Measurements from ENCODE around the gene RXRG. TPM values are rescaled to one million over a fixed set of nuclear protein-coding genes. Genes with fewer than 3 reads are reported as not detected.

RXRG gene
- polyA plus RNA-seq, 1 of the 3 experiments (the other 2 are of a cell fraction) = not detected

DNA sequence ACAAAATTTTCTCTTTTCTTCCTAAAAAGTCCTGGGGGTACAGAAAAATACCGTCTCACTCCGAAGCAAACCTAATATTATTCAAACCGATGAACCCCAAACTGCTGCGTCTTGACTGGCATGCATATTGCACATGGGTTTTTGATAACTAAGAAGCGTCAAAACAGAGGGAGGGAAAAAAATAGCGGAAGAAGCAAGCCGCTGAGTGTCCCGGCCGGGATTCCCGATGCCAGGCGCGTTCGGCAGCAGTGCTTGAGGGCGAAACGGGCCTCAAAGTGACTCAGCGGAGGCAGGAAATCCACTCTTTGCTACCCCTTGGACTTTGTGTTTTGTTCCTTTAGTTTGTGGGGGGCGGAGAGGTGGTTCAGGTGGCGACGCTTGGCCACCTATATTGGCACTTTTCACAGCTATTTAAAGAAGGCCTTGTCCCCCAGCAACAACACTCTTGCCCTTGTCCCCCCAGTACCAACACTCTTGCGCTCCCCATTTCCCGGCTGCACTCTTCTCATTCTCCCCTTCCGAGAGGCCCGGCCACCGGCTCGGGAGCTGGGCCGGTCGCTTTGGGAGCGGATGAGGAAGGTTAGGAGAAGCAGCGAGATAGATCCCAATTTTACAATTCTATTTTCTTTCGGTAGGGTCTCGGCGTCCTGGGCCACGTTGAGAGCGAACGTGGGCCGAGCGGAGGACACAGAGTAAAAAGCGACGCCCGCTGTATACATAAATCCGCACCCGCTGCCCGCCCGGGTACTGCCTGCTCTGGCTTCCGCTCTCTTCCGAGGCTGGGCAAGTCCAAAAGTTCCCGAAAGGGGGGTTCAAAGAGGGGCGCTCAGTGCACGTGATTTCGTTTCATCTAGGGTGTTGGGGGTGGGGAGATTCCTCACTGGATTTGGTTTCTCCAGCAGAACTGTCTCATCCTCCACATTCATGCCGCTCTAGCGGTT, 90.9 kb downstream of the RXRG start:
- DNase-seq = no peak
- Histone ChIP-seq H3K4me3 (ENCODE audit: low read depth in 2 of 2, low read length in 1 of 2) (no peak overlapping the region), H4K20me1 (ENCODE audit: insufficient read depth) (no peaks in the 10 kb centered on the region), H2AFZ (ENCODE audit: low read depth) (no peak overlapping the region), H3K9me3 (no peaks in the 10 kb centered on the region), H3K36me3 (replicated peaks in 1 of 2; ENCODE audit: control insufficient read depth in 1 of 2, insufficient read depth in 2 of 2, low read length in 1 of 2) (no peaks in the 10 kb centered on the region), H3K4me1 (ENCODE audit: control insufficient read depth in 1 of 2, insufficient read depth in 2 of 2, low read depth in 1 of 2, low read length in 1 of 2) (no peaks in the 10 kb centered on the region), H3K9me2 (no peaks in the 10 kb centered on the region), H3K4me2 (no peak overlapping the region), H3F3A (replicated peaks; ENCODE audit: insufficient read depth) (no peaks in the 10 kb centered on the region), H3K9ac (no peak overlapping the region), H3K27me3 (ENCODE audit: insufficient read depth) (peaks cover 52% of the 10 kb centered on the region), H3K27ac (ENCODE audit: low read depth in 2 of 2, low read length in 1 of 2) (no peak overlapping the region), H3K79me2 (ENCODE audit: insufficient read depth) (no peaks in the 10 kb centered on the region)
- ChIA-PET CTCF (interaction anchor here (0.9 to 13.2 kb wide), 3 partner anchors 10 to 15 kb away, joined by 4 to 124 read pairs (median 75); no protein-coding TSS in a partner anchor), POLR2A (no interaction called here)
- 15% methylated on average over 52 of the region's 52 CpGs for WGBS (ENCODE audit: low lambda C conversion rate)
- TF ChIP-seq RFX5 (IDR thresholded peaks at IDR 0.05; ENCODE audit: low read length) (no peak), EZH2phosphoT487 (IDR thresholded peaks at IDR 0.05; ENCODE audit: borderline replicate concordance, low read depth) (0 out of 2 replicates have a peak, but pooled peaks have one; percentile 65), CHD2 (IDR thresholded peaks at IDR 0.05; ENCODE audit: low read length, partially characterized antibody) (no peak)
- TF ChIP-seq, protein P1, sequence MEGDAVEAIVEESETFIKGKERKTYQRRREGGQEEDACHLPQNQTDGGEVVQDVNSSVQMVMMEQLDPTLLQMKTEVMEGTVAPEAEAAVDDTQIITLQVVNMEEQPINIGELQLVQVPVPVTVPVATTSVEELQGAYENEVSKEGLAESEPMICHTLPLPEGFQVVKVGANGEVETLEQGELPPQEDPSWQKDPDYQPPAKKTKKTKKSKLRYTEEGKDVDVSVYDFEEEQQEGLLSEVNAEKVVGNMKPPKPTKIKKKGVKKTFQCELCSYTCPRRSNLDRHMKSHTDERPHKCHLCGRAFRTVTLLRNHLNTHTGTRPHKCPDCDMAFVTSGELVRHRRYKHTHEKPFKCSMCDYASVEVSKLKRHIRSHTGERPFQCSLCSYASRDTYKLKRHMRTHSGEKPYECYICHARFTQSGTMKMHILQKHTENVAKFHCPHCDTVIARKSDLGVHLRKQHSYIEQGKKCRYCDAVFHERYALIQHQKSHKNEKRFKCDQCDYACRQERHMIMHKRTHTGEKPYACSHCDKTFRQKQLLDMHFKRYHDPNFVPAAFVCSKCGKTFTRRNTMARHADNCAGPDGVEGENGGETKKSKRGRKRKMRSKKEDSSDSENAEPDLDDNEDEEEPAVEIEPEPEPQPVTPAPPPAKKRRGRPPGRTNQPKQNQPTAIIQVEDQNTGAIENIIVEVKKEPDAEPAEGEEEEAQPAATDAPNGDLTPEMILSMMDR (IDR thresholded peaks at IDR 0.05) = no peak

DNA sequence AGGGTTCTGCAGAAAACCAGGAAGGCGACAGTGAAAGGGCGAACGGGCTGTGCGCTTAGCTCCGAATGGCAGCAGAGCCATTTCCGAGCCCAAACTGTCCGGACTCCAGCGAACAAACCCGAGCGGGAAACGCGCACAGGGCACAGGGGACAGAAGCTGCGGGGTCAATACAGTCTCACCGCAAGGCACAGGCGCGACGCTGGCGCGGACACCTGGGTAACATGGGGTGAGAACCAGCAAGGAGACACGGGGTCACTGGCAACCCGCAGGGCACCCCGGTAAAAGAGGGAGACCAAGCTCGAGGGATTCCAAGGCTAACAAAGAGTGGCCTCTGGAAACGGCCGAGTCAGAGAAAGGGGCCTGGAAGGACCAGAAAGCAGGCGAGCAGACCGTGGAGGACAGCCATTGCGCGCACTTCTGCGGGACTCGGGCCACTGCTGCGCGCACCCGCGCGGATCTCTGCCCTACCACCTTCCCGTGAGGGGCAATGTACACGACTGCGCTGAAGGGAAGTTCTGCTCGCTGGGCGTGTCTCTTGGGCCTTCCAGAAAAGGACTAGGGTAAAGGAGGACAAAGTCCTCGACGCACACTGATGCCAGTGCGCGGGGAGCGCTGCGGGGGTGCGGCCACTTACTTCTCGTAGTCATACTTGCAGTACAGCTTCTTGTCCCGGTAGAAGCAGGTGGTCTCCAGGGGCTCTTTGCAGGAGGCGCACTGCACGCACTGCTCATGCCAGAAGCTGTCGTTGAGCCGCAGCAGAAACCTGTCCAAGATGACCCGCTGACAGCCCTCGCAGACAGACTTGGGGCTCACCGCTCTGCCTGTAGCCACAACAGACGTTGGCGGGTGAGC, 92.3 kb downstream of the RXRG start:
- Histone ChIP-seq H3F3A (replicated peaks; ENCODE audit: insufficient read depth) (no peaks in the 10 kb centered on the region), H3K79me2 (ENCODE audit: insufficient read depth) (no peaks in the 10 kb centered on the region), H3K27me3 (ENCODE audit: insufficient read depth) (peaks cover 52% of the 10 kb centered on the region), H2AFZ (ENCODE audit: low read depth) (no peak overlapping the region), H3K9me2 (no peaks in the 10 kb centered on the region), H3K4me2 (no peak overlapping the region), H3K9me3 (no peaks in the 10 kb centered on the region), H3K9ac (no peak overlapping the region), H4K20me1 (ENCODE audit: insufficient read depth) (no peaks in the 10 kb centered on the region), H3K36me3 (replicated peaks in 1 of 2; ENCODE audit: control insufficient read depth in 1 of 2, insufficient read depth in 2 of 2, low read length in 1 of 2) (no peaks in the 10 kb centered on the region), H3K27ac (ENCODE audit: low read depth in 2 of 2, low read length in 1 of 2) (no peak overlapping the region), H3K4me1 (ENCODE audit: control insufficient read depth in 1 of 2, insufficient read depth in 2 of 2, low read depth in 1 of 2, low read length in 1 of 2) (no peaks in the 10 kb centered on the region), H3K4me3 (ENCODE audit: low read depth in 2 of 2, low read length in 1 of 2) (no peak overlapping the region)
- no peak for DNase-seq
- POLR2A ChIA-PET = no interaction called here
- CTCF ChIA-PET = interaction anchor here (0.7 to 13.2 kb wide), 2 partner anchors 16 to 55 kb away, joined by 3 to 124 read pairs; no protein-coding TSS in a partner anchor
- 10% methylated on average over 29 of the region's 59 CpGs for WGBS (ENCODE audit: low lambda C conversion rate)
- TF ChIP-seq ELF1 (IDR thresholded peaks at IDR 0.05) = no peak
- TF ChIP-seq, protein P2, sequence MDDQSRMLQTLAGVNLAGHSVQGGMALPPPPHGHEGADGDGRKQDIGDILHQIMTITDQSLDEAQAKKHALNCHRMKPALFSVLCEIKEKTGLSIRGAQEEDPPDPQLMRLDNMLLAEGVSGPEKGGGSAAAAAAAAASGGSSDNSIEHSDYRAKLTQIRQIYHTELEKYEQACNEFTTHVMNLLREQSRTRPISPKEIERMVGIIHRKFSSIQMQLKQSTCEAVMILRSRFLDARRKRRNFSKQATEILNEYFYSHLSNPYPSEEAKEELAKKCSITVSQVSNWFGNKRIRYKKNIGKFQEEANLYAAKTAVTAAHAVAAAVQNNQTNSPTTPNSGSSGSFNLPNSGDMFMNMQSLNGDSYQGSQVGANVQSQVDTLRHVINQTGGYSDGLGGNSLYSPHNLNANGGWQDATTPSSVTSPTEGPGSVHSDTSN (IDR thresholded peaks at IDR 0.05) = no peak
- no peak for TF ChIP-seq SIN3A (IDR thresholded peaks at IDR 0.05; ENCODE audit: borderline replicate concordance, low read depth, low read length)
- TF ChIP-seq MXI1 (IDR thresholded peaks at IDR 0.05; ENCODE audit: low read depth, low read length) = no peak
- TF ChIP-seq GATA2 (CRISPR knock-in tag; IDR thresholded peaks at IDR 0.05) = no peak
- no peak for TF ChIP-seq NFIC (IDR thresholded peaks at IDR 0.05; ENCODE audit: borderline replicate concordance)
- no peak for TF ChIP-seq RXRA (IDR thresholded peaks at IDR 0.05; ENCODE audit: borderline replicate concordance, low read depth)
